Measurements from ENCODE around the gene CHDH. TPM values are rescaled to one million over a fixed set of nuclear protein-coding genes. Genes with fewer than 3 reads are reported as not detected.

Gene CHDH
- total RNA-seq, 4 donors from 2014 or later: 57.8 to 126 (median 94.2) TPM

GRCh38 chr3:53815067-53815466 lies 31.2 kb downstream of the CHDH start:
- Histone ChIP-seq H3K27ac (no peak overlapping the region), H3K4me3 (no peak overlapping the region), H3K36me3 (peaks cover 0 to 29% (median 0%) of the 10 kb centered on the region in 3 donors), H3K4me1 (no peaks in the 10 kb centered on the region), H3K9me3 (no peaks in the 10 kb centered on the region), H3K27me3 (no peaks in the 10 kb centered on the region)
- DNase-seq: no peak
- TF ChIP-seq POLR2A (IDR thresholded peaks at IDR 0.05) (no peak), CTCF (IDR thresholded peaks at IDR 0.05) (no peak)

- no peaks in the 10 kb centered on the region for H3K27me3 ChIP-seq
- no peak for TF ChIP-seq CTCF (IDR thresholded peaks at IDR 0.05)
- TF ChIP-seq POLR2A (IDR thresholded peaks at IDR 0.05): no peak
- H3K4me3 ChIP-seq: no peak overlapping the region
- H3K27ac ChIP-seq: no peak overlapping the region
- H3K4me1 ChIP-seq: no peaks in the 10 kb centered on the region
- H3K9me3 ChIP-seq: no peaks in the 10 kb centered on the region
- peak in 1 of 3 donors; percentile 40 for DNase-seq
- H3K36me3 ChIP-seq: peaks cover 0 to 17% (median 0%) of the 10 kb centered on the region in 3 donors
These were observed 32.3 kb downstream of the CHDH start for GRCh38 chr3:53813876-53814275.

- Histone ChIP-seq H3K9me3 (no peaks in the 10 kb centered on the region), H3K4me1 (no peaks in the 10 kb centered on the region), H3K27ac (no peak overlapping the region), H3K36me3 (peaks cover 0 to 12% (median 0%) of the 10 kb centered on the region in 3 donors), H3K27me3 (no peaks in the 10 kb centered on the region), H3K4me3 (no peak overlapping the region)
- no peak for DNase-seq
- TF ChIP-seq POLR2A (IDR thresholded peaks at IDR 0.05) (no peak), CTCF (IDR thresholded peaks at IDR 0.05) (no peak)
These were observed 33.0 kb downstream of the CHDH start for GRCh38 chr3:53813229-53813628.

GRCh38 chr3:53812434-53812833 lies 33.8 kb downstream of the CHDH start:
- no peak overlapping the region for H3K27ac ChIP-seq
- no peaks in the 10 kb centered on the region for H3K27me3 ChIP-seq
- TF ChIP-seq CTCF (IDR thresholded peaks at IDR 0.05) (peak in 1 of 6 experiments; percentile 11), POLR2A (IDR thresholded peaks at IDR 0.05) (no peak)
- H3K4me1 ChIP-seq: no peaks in the 10 kb centered on the region
- peaks cover 0 to 5% (median 0%) of the 10 kb centered on the region in 3 donors for H3K36me3 ChIP-seq
- H3K4me3 ChIP-seq: no peak overlapping the region
- no peak for DNase-seq
- H3K9me3 ChIP-seq: no peaks in the 10 kb centered on the region

GRCh38 chr3:53811143-53811927 lies 34.9 kb downstream of the CHDH start:
- Histone ChIP-seq H3K27me3 (no peaks in the 10 kb centered on the region), H3K4me3 (no peak overlapping the region), H3K27ac (no peak overlapping the region), H3K9me3 (no peaks in the 10 kb centered on the region), H3K4me1 (no peaks in the 10 kb centered on the region), H3K36me3 (no peaks in the 10 kb centered on the region)
- no peak for DNase-seq
- TF ChIP-seq CTCF (IDR thresholded peaks at IDR 0.05): no peak
- TF ChIP-seq POLR2A (IDR thresholded peaks at IDR 0.05): no peak
